ENCODE data around the gene MRPS15.

Gene MRPS15

GRCh38 chr1:36446746-36447145, 17.4 kb downstream of the MRPS15 start:
- no peaks in the 10 kb centered on the region for H3K9me3 ChIP-seq (ENCODE audit: low read length)
- H3K4me1 ChIP-seq (ENCODE audit: insufficient read depth, low read length), result peaks cover 22% of the 10 kb centered on the region
- no peaks in the 10 kb centered on the region for H3K36me3 ChIP-seq (ENCODE audit: insufficient read depth, low read length)
- H3K27me3 ChIP-seq (ENCODE audit: insufficient read depth, low read length), result no peaks in the 10 kb centered on the region
- no peak overlapping the region for H2AFZ ChIP-seq (ENCODE audit: low read depth, low read length)
- H3K4me3 ChIP-seq (ENCODE audit: low read length), result no peak overlapping the region

- H2AFZ ChIP-seq (ENCODE audit: low read depth, low read length), result no peak overlapping the region
- H3K27me3 ChIP-seq (ENCODE audit: insufficient read depth, low read length), result no peaks in the 10 kb centered on the region
- no peaks in the 10 kb centered on the region for H3K9me3 ChIP-seq (ENCODE audit: low read length)
- peaks cover 22% of the 10 kb centered on the region for H3K4me1 ChIP-seq (ENCODE audit: insufficient read depth, low read length)
- H3K36me3 ChIP-seq (ENCODE audit: insufficient read depth, low read length), result no peaks in the 10 kb centered on the region
- H3K4me3 ChIP-seq (ENCODE audit: low read length), result no peak overlapping the region
These were observed 17.9 kb downstream of the MRPS15 start for GRCh38 chr1:36446271-36446670.

- no peak overlapping the region for H2AFZ ChIP-seq (ENCODE audit: low read depth, low read length)
- H3K27me3 ChIP-seq (ENCODE audit: insufficient read depth, low read length), result no peaks in the 10 kb centered on the region
- H3K4me1 ChIP-seq (ENCODE audit: insufficient read depth, low read length), result peaks cover 13% of the 10 kb centered on the region
These were observed 20.9 kb downstream of the MRPS15 start for GRCh38 chr1:36443297-36443696.

GRCh38 chr1:36442337-36442736, 21.8 kb downstream of the MRPS15 start:
- Histone ChIP-seq H3K4me3 (ENCODE audit: low read length) (no peak overlapping the region), H3K27me3 (ENCODE audit: insufficient read depth, low read length) (no peaks in the 10 kb centered on the region), H3K4me1 (ENCODE audit: insufficient read depth, low read length) (peaks cover 13% of the 10 kb centered on the region), H3K9me3 (ENCODE audit: low read length) (no peaks in the 10 kb centered on the region), H2AFZ (ENCODE audit: low read depth, low read length) (no peak overlapping the region), H3K36me3 (ENCODE audit: insufficient read depth, low read length) (peaks cover 9% of the 10 kb centered on the region)

More at GRCh38 chr1:36443297-36443696, 20.9 kb downstream of the MRPS15 start:
- H3K4me3 ChIP-seq (ENCODE audit: low read length), result no peak overlapping the region
- H3K9me3 ChIP-seq (ENCODE audit: low read length), result no peaks in the 10 kb centered on the region
- peaks cover 3% of the 10 kb centered on the region for H3K36me3 ChIP-seq (ENCODE audit: insufficient read depth, low read length)

GRCh38 chr1:36440646-36441045, 23.5 kb downstream of the MRPS15 start:
- H3K9me3 ChIP-seq (ENCODE audit: low read length), result no peaks in the 10 kb centered on the region
- H3K36me3 ChIP-seq (ENCODE audit: insufficient read depth, low read length), result peaks cover 16% of the 10 kb centered on the region
- no peaks in the 10 kb centered on the region for H3K27me3 ChIP-seq (ENCODE audit: insufficient read depth, low read length)
- H3K4me1 ChIP-seq (ENCODE audit: insufficient read depth, low read length), result peaks cover 13% of the 10 kb centered on the region
- H2AFZ ChIP-seq (ENCODE audit: low read depth, low read length), result no peak overlapping the region
- no peak overlapping the region for H3K4me3 ChIP-seq (ENCODE audit: low read length)

GRCh38 chr1:36440044-36440443, 24.1 kb downstream of the MRPS15 start:
- H2AFZ ChIP-seq (ENCODE audit: low read depth, low read length), result no peak overlapping the region
- H3K4me1 ChIP-seq (ENCODE audit: insufficient read depth, low read length), result peaks cover 13% of the 10 kb centered on the region
- no peaks in the 10 kb centered on the region for H3K27me3 ChIP-seq (ENCODE audit: insufficient read depth, low read length)
- peaks cover 16% of the 10 kb centered on the region for H3K36me3 ChIP-seq (ENCODE audit: insufficient read depth, low read length)
- H3K4me3 ChIP-seq (ENCODE audit: low read length), result no peak overlapping the region
- no peaks in the 10 kb centered on the region for H3K9me3 ChIP-seq (ENCODE audit: low read length)

- H3K4me3 ChIP-seq (ENCODE audit: low read length), result no peak overlapping the region
- no peaks in the 10 kb centered on the region for H3K9me3 ChIP-seq (ENCODE audit: low read length)
- H3K4me1 ChIP-seq (ENCODE audit: insufficient read depth, low read length), result peaks cover 4% of the 10 kb centered on the region
- no peak overlapping the region for H2AFZ ChIP-seq (ENCODE audit: low read depth, low read length)
- H3K36me3 ChIP-seq (ENCODE audit: insufficient read depth, low read length), result peaks cover 16% of the 10 kb centered on the region
- no peaks in the 10 kb centered on the region for H3K27me3 ChIP-seq (ENCODE audit: insufficient read depth, low read length)
These were observed 25.5 kb downstream of the MRPS15 start for GRCh38 chr1:36438715-36439114.

- no peaks in the 10 kb centered on the region for H3K27me3 ChIP-seq (ENCODE audit: insufficient read depth, low read length)
- H2AFZ ChIP-seq (ENCODE audit: low read depth, low read length), result no peak overlapping the region
- H3K9me3 ChIP-seq (ENCODE audit: low read length), result no peaks in the 10 kb centered on the region
- H3K4me3 ChIP-seq (ENCODE audit: low read length), result no peak overlapping the region
- H3K36me3 ChIP-seq (ENCODE audit: insufficient read depth, low read length), result peaks cover 27% of the 10 kb centered on the region
- H3K4me1 ChIP-seq (ENCODE audit: insufficient read depth, low read length), result peaks cover 4% of the 10 kb centered on the region
These were observed 27.4 kb downstream of the MRPS15 start for GRCh38 chr1:36436821-36437220.

GRCh38 chr1:36433102-36433501, 31.1 kb downstream of the MRPS15 start:
- H3K4me3 ChIP-seq (ENCODE audit: low read length), result no peak overlapping the region
- peaks cover 41% of the 10 kb centered on the region for H3K36me3 ChIP-seq (ENCODE audit: insufficient read depth, low read length)
- H3K4me1 ChIP-seq (ENCODE audit: insufficient read depth, low read length), result no peaks in the 10 kb centered on the region
- no peaks in the 10 kb centered on the region for H3K27me3 ChIP-seq (ENCODE audit: insufficient read depth, low read length)
- no peaks in the 10 kb centered on the region for H3K9me3 ChIP-seq (ENCODE audit: low read length)
- no peak overlapping the region for H2AFZ ChIP-seq (ENCODE audit: low read depth, low read length)

GRCh38 chr1:36432616-36433015, 31.6 kb downstream of the MRPS15 start:
- H2AFZ ChIP-seq (ENCODE audit: low read depth, low read length), result no peak overlapping the region
- H3K9me3 ChIP-seq (ENCODE audit: low read length), result no peaks in the 10 kb centered on the region
- peaks cover 39% of the 10 kb centered on the region for H3K36me3 ChIP-seq (ENCODE audit: insufficient read depth, low read length)
- H3K27me3 ChIP-seq (ENCODE audit: insufficient read depth, low read length), result no peaks in the 10 kb centered on the region
- no peaks in the 10 kb centered on the region for H3K4me1 ChIP-seq (ENCODE audit: insufficient read depth, low read length)
- H3K4me3 ChIP-seq (ENCODE audit: low read length), result no peak overlapping the region

GRCh38 chr1:36425791-36426190, 38.4 kb downstream of the MRPS15 start:
- Histone ChIP-seq H3K9me3 (ENCODE audit: low read length) (no peaks in the 10 kb centered on the region), H2AFZ (ENCODE audit: low read depth, low read length) (no peak overlapping the region), H3K4me3 (ENCODE audit: low read length) (no peak overlapping the region), H3K36me3 (ENCODE audit: insufficient read depth, low read length) (peaks cover 22% of the 10 kb centered on the region), H3K4me1 (ENCODE audit: insufficient read depth, low read length) (no peaks in the 10 kb centered on the region), H3K27me3 (ENCODE audit: insufficient read depth, low read length) (no peaks in the 10 kb centered on the region)

GRCh38 chr1:36421649-36422048, 42.5 kb downstream of the MRPS15 start:
- H3K27me3 ChIP-seq (ENCODE audit: insufficient read depth, low read length), result no peaks in the 10 kb centered on the region
- no peak overlapping the region for H2AFZ ChIP-seq (ENCODE audit: low read depth, low read length)
- H3K36me3 ChIP-seq (ENCODE audit: insufficient read depth, low read length), result peaks cover 36% of the 10 kb centered on the region
- peaks cover 4% of the 10 kb centered on the region for H3K4me1 ChIP-seq (ENCODE audit: insufficient read depth, low read length)
- no peaks in the 10 kb centered on the region for H3K9me3 ChIP-seq (ENCODE audit: low read length)
- no peak overlapping the region for H3K4me3 ChIP-seq (ENCODE audit: low read length)

GRCh38 chr1:36420836-36421317, 43.3 kb downstream of the MRPS15 start:
- Histone ChIP-seq H2AFZ (ENCODE audit: low read depth, low read length) (no peak overlapping the region), H3K4me3 (ENCODE audit: low read length) (no peak overlapping the region), H3K4me1 (ENCODE audit: insufficient read depth, low read length) (peaks cover 4% of the 10 kb centered on the region), H3K27me3 (ENCODE audit: insufficient read depth, low read length) (no peaks in the 10 kb centered on the region), H3K36me3 (ENCODE audit: insufficient read depth, low read length) (peaks cover 36% of the 10 kb centered on the region), H3K9me3 (ENCODE audit: low read length) (no peaks in the 10 kb centered on the region)

GRCh38 chr1:36420409-36420808, 43.8 kb downstream of the MRPS15 start:
- Histone ChIP-seq H3K36me3 (ENCODE audit: insufficient read depth, low read length) (peaks cover 36% of the 10 kb centered on the region), H2AFZ (ENCODE audit: low read depth, low read length) (no peak overlapping the region), H3K9me3 (ENCODE audit: low read length) (no peaks in the 10 kb centered on the region), H3K4me3 (ENCODE audit: low read length) (no peak overlapping the region), H3K27me3 (ENCODE audit: insufficient read depth, low read length) (no peaks in the 10 kb centered on the region), H3K4me1 (ENCODE audit: insufficient read depth, low read length) (peaks cover 4% of the 10 kb centered on the region)

Measured in neuron (in vitro differentiated cells).